DLD1 (cell line): ENCODE results near the gene TMPRSS6.

Experiments
- in situ Hi-C: cut with HindIII; loops from 2 replicates; pipeline ENCODE4 v1.10.0; 2017; ENCODE audit warnings: low sequenced_read_pairs

TMPRSS6 gene

GRCh38 chr22:37033605-37034430 lies 75.7 kb downstream of the TMPRSS6 start:
- in situ Hi-C loops: loop anchor here (10.0 kb wide), 1 partner anchor 231 kb away; no protein-coding TSS in a partner anchor

- in situ Hi-C loops: loop anchor here (10.0 kb wide), 1 partner anchor 232 kb away; no protein-coding TSS in a partner anchor
Observed at GRCh38 chr22:37032535-37033460, 76.7 kb downstream of the TMPRSS6 start.

GRCh38 chr22:37032134-37032534 lies 77.4 kb downstream of the TMPRSS6 start:
- in situ Hi-C loops: loop anchor here (10.0 kb wide), 1 partner anchor 233 kb away; no protein-coding TSS in a partner anchor

- in situ Hi-C loops: loop anchor here (10.0 kb wide), 1 partner anchor 234 kb away; no protein-coding TSS in a partner anchor
Observed at GRCh38 chr22:37030560-37031281, 78.8 kb downstream of the TMPRSS6 start.

GRCh38 chr22:37028692-37029674 lies 80.5 kb downstream of the TMPRSS6 start:
- in situ Hi-C loops: no loop called here

GRCh38 chr22:37027556-37027955 lies 82.0 kb downstream of the TMPRSS6 start:
- in situ Hi-C loops: no loop called here

GRCh38 chr22:37026325-37026724 lies 83.2 kb downstream of the TMPRSS6 start:
- in situ Hi-C loops: no loop called here

- in situ Hi-C loops: no loop called here
Observed at GRCh38 chr22:37025500-37026070, 83.9 kb downstream of the TMPRSS6 start.

GRCh38 chr22:37024339-37025157 lies 85.0 kb downstream of the TMPRSS6 start:
- in situ Hi-C loops: no loop called here

- in situ Hi-C loops: no loop called here
Observed at GRCh38 chr22:37023743-37024338, 85.7 kb downstream of the TMPRSS6 start.

GRCh38 chr22:37022483-37023337 lies 86.8 kb downstream of the TMPRSS6 start:
- in situ Hi-C loops: no loop called here

- in situ Hi-C loops: no loop called here
Observed at GRCh38 chr22:37021710-37022482, 87.6 kb downstream of the TMPRSS6 start.

- in situ Hi-C loops: no loop called here
Observed at GRCh38 chr22:37021041-37021440, 88.5 kb downstream of the TMPRSS6 start.

- in situ Hi-C loops: no loop called here
Observed at GRCh38 chr22:37020192-37020479, 89.4 kb downstream of the TMPRSS6 start.

GRCh38 chr22:37019309-37020191 lies 90.0 kb downstream of the TMPRSS6 start, which contains the start of the genes MPST and TST:
MPST (plus strand) TSS chr22:37019742; CDS start chr22:37019837, 95 bp downstream.
TST (minus strand) TSS chr22:37019447; CDS start chr22:37018732, 715 bp downstream.
- in situ Hi-C loops: no loop called here
